ENCODE results near the gene NRXN3. TPM values are rescaled to one million over a fixed set of nuclear protein-coding genes. Genes with fewer than 3 reads are reported as not detected.

Gene NRXN3
- total RNA-seq, 4 donors from 2014 or later: 0.04 to 0.16 TPM; not detected in 2

- TF ChIP-seq CTCF (IDR thresholded peaks at IDR 0.05 in 4 of 5, conservative IDR thresholded peaks at IDR 0.05 in 1 of 5) (no peak), POLR2A (IDR thresholded peaks at IDR 0.05) (no peak)
- ATAC-seq: no peak
- intact Hi-C loops (cut with DNase I; ENCODE audit: low total_unique reads) (no loop called here), in situ Hi-C loops (cut with MboI; ENCODE audit: low sequenced_read_pairs in 4 of 4) (no loop called here)
- no peak for DNase-seq
- no peaks in the 10 kb centered on the region for H3K36me3 ChIP-seq
- H3K4me3 ChIP-seq: no peak overlapping the region
- H3K4me1 ChIP-seq: no peaks in the 10 kb centered on the region
- no peak overlapping the region for H3K27ac ChIP-seq
- H3K9me3 ChIP-seq: no peaks in the 10 kb centered on the region
- no peaks in the 10 kb centered on the region for H3K27me3 ChIP-seq
Measured at GRCh38 chr14:79375356-79375755, 1205.2 kb downstream of the NRXN3 start.

GRCh38 chr14:79376557-79376956 is 1206.4 kb downstream of the NRXN3 start:
- Histone ChIP-seq H3K36me3 (no peaks in the 10 kb centered on the region), H3K4me1 (no peaks in the 10 kb centered on the region), H3K27ac (no peak overlapping the region), H3K9me3 (no peaks in the 10 kb centered on the region), H3K27me3 (no peaks in the 10 kb centered on the region), H3K4me3 (no peak overlapping the region)
- TF ChIP-seq POLR2A (IDR thresholded peaks at IDR 0.05): no peak
- no peak for TF ChIP-seq CTCF (IDR thresholded peaks at IDR 0.05 in 4 of 5, conservative IDR thresholded peaks at IDR 0.05 in 1 of 5)
- in situ Hi-C loops (cut with MboI; ENCODE audit: low sequenced_read_pairs in 4 of 4) (no loop called here), intact Hi-C loops (cut with DNase I; ENCODE audit: low total_unique reads) (no loop called here)
- DNase-seq (no peak), ATAC-seq (no peak)

GRCh38 chr14:79378020-79378419 is 1207.8 kb downstream of the NRXN3 start:
- intact Hi-C loops (cut with DNase I; ENCODE audit: low total_unique reads): no loop called here
- Histone ChIP-seq H3K4me1 (no peaks in the 10 kb centered on the region), H3K9me3 (no peaks in the 10 kb centered on the region), H3K36me3 (no peaks in the 10 kb centered on the region), H3K27ac (no peak overlapping the region), H3K27me3 (no peaks in the 10 kb centered on the region), H3K4me3 (no peak overlapping the region)
- no peak for TF ChIP-seq POLR2A (IDR thresholded peaks at IDR 0.05)
- TF ChIP-seq CTCF (IDR thresholded peaks at IDR 0.05 in 4 of 5, conservative IDR thresholded peaks at IDR 0.05 in 1 of 5): no peak
- in situ Hi-C loops (cut with MboI; ENCODE audit: low sequenced_read_pairs in 4 of 4): no loop called here
- ATAC-seq (no peak), DNase-seq (no peak)

GRCh38 chr14:79379266-79379665 is 1209.1 kb downstream of the NRXN3 start:
- in situ Hi-C loops (cut with MboI; ENCODE audit: low sequenced_read_pairs in 4 of 4) (no loop called here), intact Hi-C loops (cut with DNase I; ENCODE audit: low total_unique reads) (no loop called here)
- ATAC-seq (no peak), DNase-seq (no peak)
- TF ChIP-seq CTCF (IDR thresholded peaks at IDR 0.05 in 4 of 5, conservative IDR thresholded peaks at IDR 0.05 in 1 of 5) (no peak), POLR2A (IDR thresholded peaks at IDR 0.05) (no peak)
- Histone ChIP-seq H3K4me3 (no peak overlapping the region), H3K27ac (no peak overlapping the region), H3K27me3 (no peaks in the 10 kb centered on the region), H3K9me3 (no peaks in the 10 kb centered on the region), H3K4me1 (no peaks in the 10 kb centered on the region), H3K36me3 (no peaks in the 10 kb centered on the region)

- Histone ChIP-seq H3K9me3 (no peaks in the 10 kb centered on the region), H3K4me1 (no peaks in the 10 kb centered on the region), H3K36me3 (no peaks in the 10 kb centered on the region), H3K27ac (no peak overlapping the region), H3K4me3 (no peak overlapping the region), H3K27me3 (no peaks in the 10 kb centered on the region)
- intact Hi-C loops (cut with DNase I; ENCODE audit: low total_unique reads): no loop called here
- in situ Hi-C loops (cut with MboI; ENCODE audit: low sequenced_read_pairs in 4 of 4): no loop called here
- ATAC-seq (no peak), DNase-seq (no peak)
- TF ChIP-seq POLR2A (IDR thresholded peaks at IDR 0.05) (no peak), CTCF (IDR thresholded peaks at IDR 0.05 in 4 of 5, conservative IDR thresholded peaks at IDR 0.05 in 1 of 5) (no peak)
Measured at GRCh38 chr14:79383031-79383430, 1212.9 kb downstream of the NRXN3 start.
